KMS-11 (cell line): ENCODE data around the gene RHCG.

Source experiments
- H2AFZ ChIP-seq: fragments of 200-600 bp; sonication (generic); 2 replicates; pipeline ENCODE4 v1.6.1; 2016; ENCODE audit warnings: antibody characterized with exemption, mixed run types, low read depth
- H3K27ac ChIP-seq: fragments of 200-600 bp; sonication (generic); 2 replicates; pipeline ENCODE4 v1.6.1; 2016; ENCODE audit warnings: mild to moderate bottlenecking, mixed run types
- H3K27me3 ChIP-seq: fragments of 200-600 bp; sonication (generic); 2 replicates; pipeline ENCODE4 v1.6.1; 2017; ENCODE audit warnings: mild to moderate bottlenecking, low read depth, mixed run types, moderate library complexity; ENCODE audit not compliant: insufficient read depth
- H3K36me3 ChIP-seq: fragments of 200-600 bp; sonication (generic); 2 replicates; pipeline ENCODE4 v1.6.1; 2017; ENCODE audit warnings: mild to moderate bottlenecking, mixed run types; ENCODE audit not compliant: insufficient read depth
- H3K4me1 ChIP-seq: fragments of 200-600 bp; sonication (generic); 2 replicates; pipeline ENCODE4 v1.6.1; 2016; ENCODE audit warnings: mild to moderate bottlenecking, low read depth, mixed run types; ENCODE audit not compliant: poor library complexity, severe bottlenecking
- H3K4me2 ChIP-seq: fragments of 200-600 bp; sonication (generic); 2 replicates; pipeline ENCODE4 v1.7.0; 2016; ENCODE audit warnings: mild to moderate bottlenecking, mixed run types
- H3K4me3 ChIP-seq: fragments of 200-600 bp; sonication (generic); IDR thresholded peaks from 2 replicates; pipeline ENCODE4 v1.6.1; 2017; ENCODE audit warnings: low read depth, low read length, mixed read lengths; ENCODE audit not compliant: insufficient read depth
- H3K79me2 ChIP-seq: fragments of 200-600 bp; sonication (generic); 2 replicates; pipeline ENCODE4 v1.6.1; 2016; ENCODE audit warnings: low read depth, mixed run types; ENCODE audit not compliant: insufficient read depth
- H3K9ac ChIP-seq: fragments of 200-600 bp; sonication (generic); 2 replicates; pipeline ENCODE4 v1.6.1; 2016; ENCODE audit warnings: mild to moderate bottlenecking, mixed run types
- H4K20me1 ChIP-seq: fragments of 200-600 bp; sonication (generic); 2 replicates; pipeline ENCODE4 v1.6.1; 2016; ENCODE audit warnings: mild to moderate bottlenecking, mixed run types; ENCODE audit not compliant: insufficient read depth
- TF ChIP-seq, protein P1 (sequence below): fragments of 200-600 bp; sonication (generic); conservative IDR thresholded peaks from 2 replicates; pipeline ENCODE4 v1.6.1; 2017; ENCODE audit warnings: low read depth, mild to moderate bottlenecking, antibody characterized with exemption, low read length, moderate library complexity, mixed read lengths

The RHCG gene

DNA sequence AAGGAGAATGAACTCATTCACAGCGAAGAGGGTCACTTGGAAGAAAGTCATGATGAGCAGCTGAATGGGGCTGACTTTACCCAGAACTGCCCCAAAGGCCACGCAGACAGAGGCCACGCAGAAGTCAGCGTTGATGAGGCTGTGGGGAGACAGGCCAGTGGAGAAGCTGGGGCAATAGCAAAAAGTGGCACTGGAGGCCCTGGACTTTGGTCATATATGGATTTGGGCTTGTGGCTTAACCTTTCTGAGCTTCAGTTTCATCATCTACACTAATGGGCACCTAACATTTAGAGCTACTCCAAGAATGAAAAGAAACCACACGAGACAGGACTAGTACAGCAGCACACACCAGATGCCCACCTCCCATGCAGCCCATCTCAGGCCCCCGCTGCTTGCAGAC, 13.3 kb downstream of the RHCG start:
- Histone ChIP-seq H3K79me2 (no peaks in the 10 kb centered on the region), H3K27me3 (peaks cover 2% of the 10 kb centered on the region; the same call in 1 of the 2 replicates), H4K20me1 (no peaks in the 10 kb centered on the region), H3K27ac (no peak overlapping the region), H3K4me2 (no peak overlapping the region), H3K36me3 (no peaks in the 10 kb centered on the region), H3K9ac (no peak overlapping the region), H3K4me1 (no peaks in the 10 kb centered on the region), H3K4me3 (no peak overlapping the region), H2AFZ (no peak overlapping the region)
- TF ChIP-seq, protein P1, sequence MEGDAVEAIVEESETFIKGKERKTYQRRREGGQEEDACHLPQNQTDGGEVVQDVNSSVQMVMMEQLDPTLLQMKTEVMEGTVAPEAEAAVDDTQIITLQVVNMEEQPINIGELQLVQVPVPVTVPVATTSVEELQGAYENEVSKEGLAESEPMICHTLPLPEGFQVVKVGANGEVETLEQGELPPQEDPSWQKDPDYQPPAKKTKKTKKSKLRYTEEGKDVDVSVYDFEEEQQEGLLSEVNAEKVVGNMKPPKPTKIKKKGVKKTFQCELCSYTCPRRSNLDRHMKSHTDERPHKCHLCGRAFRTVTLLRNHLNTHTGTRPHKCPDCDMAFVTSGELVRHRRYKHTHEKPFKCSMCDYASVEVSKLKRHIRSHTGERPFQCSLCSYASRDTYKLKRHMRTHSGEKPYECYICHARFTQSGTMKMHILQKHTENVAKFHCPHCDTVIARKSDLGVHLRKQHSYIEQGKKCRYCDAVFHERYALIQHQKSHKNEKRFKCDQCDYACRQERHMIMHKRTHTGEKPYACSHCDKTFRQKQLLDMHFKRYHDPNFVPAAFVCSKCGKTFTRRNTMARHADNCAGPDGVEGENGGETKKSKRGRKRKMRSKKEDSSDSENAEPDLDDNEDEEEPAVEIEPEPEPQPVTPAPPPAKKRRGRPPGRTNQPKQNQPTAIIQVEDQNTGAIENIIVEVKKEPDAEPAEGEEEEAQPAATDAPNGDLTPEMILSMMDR = no peak

DNA sequence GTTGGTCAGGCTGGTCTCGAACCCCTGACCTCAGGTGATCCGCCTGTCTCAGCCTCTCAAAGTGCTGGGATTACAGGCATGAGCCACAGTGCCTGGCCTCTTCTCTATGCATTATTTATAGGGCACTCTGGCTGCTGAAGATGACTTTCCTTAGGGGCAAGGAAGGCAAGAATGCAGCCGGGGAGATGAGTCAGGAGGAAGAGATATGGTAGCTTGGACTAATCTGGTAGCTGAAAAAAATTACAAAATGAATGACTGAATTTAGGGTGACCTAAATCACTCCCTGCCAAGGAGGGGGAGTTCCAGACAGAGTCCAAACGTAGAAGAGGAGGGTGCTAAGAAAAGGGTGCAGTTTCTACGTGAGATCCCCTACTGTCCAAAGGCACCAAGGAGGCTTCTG, 14.2 kb downstream of the RHCG start:
- H3K9ac ChIP-seq = no peak overlapping the region
- no peaks in the 10 kb centered on the region for H3K36me3 ChIP-seq
- H2AFZ ChIP-seq = no peak overlapping the region
- no peak overlapping the region for H3K27ac ChIP-seq
- H3K4me2 ChIP-seq = no peak overlapping the region
- TF ChIP-seq, protein P1 = no peak
- H3K27me3 ChIP-seq = peaks cover 12% of the 10 kb centered on the region; the same call in 1 of the 2 replicates
- H3K4me1 ChIP-seq = no peaks in the 10 kb centered on the region
- no peak overlapping the region for H3K4me3 ChIP-seq
- no peaks in the 10 kb centered on the region for H3K79me2 ChIP-seq
- H4K20me1 ChIP-seq = no peaks in the 10 kb centered on the region

DNA sequence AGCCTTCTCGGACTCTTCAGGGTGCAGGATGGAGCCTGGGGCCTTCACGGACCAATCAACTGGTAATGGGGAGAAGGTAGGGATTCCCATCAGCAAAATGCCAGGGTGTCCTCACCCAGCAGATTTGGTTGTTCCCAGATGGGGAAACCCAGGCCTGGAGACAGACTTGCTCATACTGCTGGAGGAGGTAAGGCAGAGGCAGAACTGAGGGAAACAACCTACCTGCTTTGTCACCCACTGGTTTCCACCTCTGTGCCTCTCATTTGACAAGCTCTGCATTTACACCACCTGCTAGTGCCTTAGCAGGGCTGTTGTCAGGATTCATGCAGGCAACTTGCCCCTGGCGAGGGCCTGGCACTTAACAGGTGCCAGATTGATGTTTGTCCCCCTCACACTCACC, 15.9 kb downstream of the RHCG start:
- Histone ChIP-seq H3K4me2 (no peak overlapping the region), H3K9ac (no peak overlapping the region), H2AFZ (no peak overlapping the region), H3K36me3 (no peaks in the 10 kb centered on the region), H3K27me3 (peaks cover 28% of the 10 kb centered on the region), H3K4me1 (no peaks in the 10 kb centered on the region), H3K27ac (no peak overlapping the region), H3K79me2 (no peaks in the 10 kb centered on the region), H4K20me1 (no peaks in the 10 kb centered on the region), H3K4me3 (no peak overlapping the region)
- TF ChIP-seq, protein P1 = no peak

DNA sequence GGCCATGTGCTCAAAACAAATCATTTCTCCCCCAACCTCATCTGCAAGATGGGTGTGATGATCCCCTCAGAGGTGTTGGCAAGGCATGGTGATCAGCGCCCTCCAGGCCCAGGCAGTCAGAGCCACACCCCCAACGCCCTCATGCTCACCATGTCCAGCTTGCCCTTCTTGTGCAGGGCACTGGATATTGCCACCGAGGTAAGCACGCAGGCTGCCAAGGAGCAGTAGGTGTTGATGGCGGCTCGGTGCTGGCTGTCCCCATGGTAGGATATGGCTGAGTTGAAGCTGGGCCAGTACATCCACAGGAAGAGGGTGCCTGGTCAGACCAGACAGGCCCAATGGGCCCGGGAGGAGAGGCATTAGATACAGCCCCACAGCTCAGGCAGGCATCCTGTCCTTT, 17.2 kb downstream of the RHCG start:
- H3K4me1 ChIP-seq = no peaks in the 10 kb centered on the region
- H4K20me1 ChIP-seq = no peaks in the 10 kb centered on the region
- no peaks in the 10 kb centered on the region for H3K79me2 ChIP-seq
- H3K27me3 ChIP-seq = peaks cover 39% of the 10 kb centered on the region
- TF ChIP-seq, protein P1 = no peak
- H3K4me3 ChIP-seq = no peak overlapping the region
- H3K27ac ChIP-seq = no peak overlapping the region
- H3K4me2 ChIP-seq = no peak overlapping the region
- H2AFZ ChIP-seq = no peak overlapping the region
- H3K36me3 ChIP-seq = no peaks in the 10 kb centered on the region
- H3K9ac ChIP-seq = no peak overlapping the region
